ENCODE measurements around the gene ADCY7. TPM values are rescaled to one million over a fixed set of nuclear protein-coding genes. Genes with fewer than 3 reads are reported as not detected.

The ADCY7 gene
- polyA plus RNA-seq, 1 experiment: 13.2 TPM

- no peaks in the 10 kb centered on the region for H3K27me3 ChIP-seq (ENCODE audit: control insufficient read depth, insufficient read depth, low read length)
- no peak overlapping the region for H3K4me3 ChIP-seq (ENCODE audit: low read depth, low read length)
- no peak for DNase-seq (ENCODE audit: low read depth)
- TF ChIP-seq, protein P1, sequence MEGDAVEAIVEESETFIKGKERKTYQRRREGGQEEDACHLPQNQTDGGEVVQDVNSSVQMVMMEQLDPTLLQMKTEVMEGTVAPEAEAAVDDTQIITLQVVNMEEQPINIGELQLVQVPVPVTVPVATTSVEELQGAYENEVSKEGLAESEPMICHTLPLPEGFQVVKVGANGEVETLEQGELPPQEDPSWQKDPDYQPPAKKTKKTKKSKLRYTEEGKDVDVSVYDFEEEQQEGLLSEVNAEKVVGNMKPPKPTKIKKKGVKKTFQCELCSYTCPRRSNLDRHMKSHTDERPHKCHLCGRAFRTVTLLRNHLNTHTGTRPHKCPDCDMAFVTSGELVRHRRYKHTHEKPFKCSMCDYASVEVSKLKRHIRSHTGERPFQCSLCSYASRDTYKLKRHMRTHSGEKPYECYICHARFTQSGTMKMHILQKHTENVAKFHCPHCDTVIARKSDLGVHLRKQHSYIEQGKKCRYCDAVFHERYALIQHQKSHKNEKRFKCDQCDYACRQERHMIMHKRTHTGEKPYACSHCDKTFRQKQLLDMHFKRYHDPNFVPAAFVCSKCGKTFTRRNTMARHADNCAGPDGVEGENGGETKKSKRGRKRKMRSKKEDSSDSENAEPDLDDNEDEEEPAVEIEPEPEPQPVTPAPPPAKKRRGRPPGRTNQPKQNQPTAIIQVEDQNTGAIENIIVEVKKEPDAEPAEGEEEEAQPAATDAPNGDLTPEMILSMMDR (IDR thresholded peaks at IDR 0.05; ENCODE audit: insufficient read depth, low read depth, low read length): no peak
- H3K36me3 ChIP-seq (ENCODE audit: control insufficient read depth, insufficient read depth, low read length): 0 out of 2 replicates have a peak, but pooled peaks cover 1% of the 10 kb centered on the region
- ChIA-PET POLR2A (no interaction called here), CTCF (interaction anchor here (0.6 to 1.8 kb wide), 3 partner anchors 53 to 383 kb away, joined by 3 to 6 read pairs (median 3); partner anchors contain the start of gene BRD7)
These were observed 7.6 kb downstream of the ADCY7 start for GRCh38 chr16:50273888-50274325.

DNA sequence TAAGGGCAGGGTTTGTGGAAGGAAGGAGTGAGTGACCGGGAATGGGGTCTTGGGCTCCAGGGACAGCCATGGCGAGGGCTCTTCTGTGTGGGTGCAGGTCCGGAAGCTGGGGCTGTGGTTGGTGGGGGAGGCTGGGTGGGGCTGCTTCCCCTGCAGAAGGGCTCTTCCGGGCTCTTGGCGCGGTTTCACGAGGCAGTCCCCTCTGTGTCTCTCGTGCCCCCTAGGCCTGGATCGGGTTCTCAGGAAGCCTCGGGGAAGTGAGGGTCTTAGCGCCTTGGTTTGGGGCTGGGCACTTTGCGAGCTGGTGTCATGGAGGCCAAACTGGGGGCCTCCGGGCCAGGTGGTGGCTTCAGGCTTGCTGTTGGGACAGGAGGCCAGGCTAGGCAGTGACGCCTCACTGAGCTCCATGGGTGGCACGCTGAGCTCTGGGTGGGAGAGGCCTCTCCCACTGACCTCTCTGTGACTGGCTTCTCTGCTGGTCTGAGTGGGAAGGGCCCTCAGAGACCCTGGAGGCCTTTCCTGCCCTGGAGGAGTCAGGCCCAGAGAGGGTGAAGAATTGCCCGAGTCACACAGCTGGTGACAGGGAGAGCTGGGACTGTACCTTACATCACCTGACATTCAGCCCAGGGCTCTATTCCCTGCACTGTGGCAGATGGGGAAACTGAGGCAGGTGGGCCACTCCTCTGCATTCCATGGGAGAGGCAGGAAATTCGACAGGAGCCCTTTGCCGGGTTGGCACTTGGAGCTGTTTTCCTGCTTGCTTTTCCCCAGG is 8.2 kb downstream of the ADCY7 start:
- ChIA-PET POLR2A (no interaction called here), CTCF (interaction anchor here (0.6 to 1.8 kb wide), 3 partner anchors 52 to 383 kb away, joined by 3 to 6 read pairs (median 3); partner anchors contain the start of gene BRD7)
- H3K4me3 ChIP-seq (ENCODE audit: low read depth, low read length): no peak overlapping the region

GRCh38 chr16:50275098-50275415 is 8.7 kb downstream of the ADCY7 start:
- TF ChIP-seq, protein P1 (IDR thresholded peaks at IDR 0.05; ENCODE audit: insufficient read depth, low read depth, low read length): no peak
- DNase-seq (ENCODE audit: low read depth): no peak
- Histone ChIP-seq H3K27me3 (ENCODE audit: control insufficient read depth, insufficient read depth, low read length) (no peaks in the 10 kb centered on the region), H3K4me3 (ENCODE audit: low read depth, low read length) (no peak overlapping the region), H3K36me3 (ENCODE audit: control insufficient read depth, insufficient read depth, low read length) (0 out of 2 replicates have a peak, but pooled peaks cover 1% of the 10 kb centered on the region)
- ChIA-PET CTCF (interaction anchor here (0.9 kb wide), 1 partner anchor 382 kb away, joined by 3 read pairs; no protein-coding TSS in a partner anchor), POLR2A (no interaction called here)

More for the DNA sequence above, 8.2 kb downstream of the ADCY7 start:
- 0 out of 2 replicates have a peak, but pooled peaks cover 1% of the 10 kb centered on the region for H3K36me3 ChIP-seq (ENCODE audit: control insufficient read depth, insufficient read depth, low read length)
- DNase-seq (ENCODE audit: low read depth): no peak
- H3K27me3 ChIP-seq (ENCODE audit: control insufficient read depth, insufficient read depth, low read length): no peaks in the 10 kb centered on the region
- TF ChIP-seq, protein P1 (IDR thresholded peaks at IDR 0.05; ENCODE audit: insufficient read depth, low read depth, low read length): no peak

DNA sequence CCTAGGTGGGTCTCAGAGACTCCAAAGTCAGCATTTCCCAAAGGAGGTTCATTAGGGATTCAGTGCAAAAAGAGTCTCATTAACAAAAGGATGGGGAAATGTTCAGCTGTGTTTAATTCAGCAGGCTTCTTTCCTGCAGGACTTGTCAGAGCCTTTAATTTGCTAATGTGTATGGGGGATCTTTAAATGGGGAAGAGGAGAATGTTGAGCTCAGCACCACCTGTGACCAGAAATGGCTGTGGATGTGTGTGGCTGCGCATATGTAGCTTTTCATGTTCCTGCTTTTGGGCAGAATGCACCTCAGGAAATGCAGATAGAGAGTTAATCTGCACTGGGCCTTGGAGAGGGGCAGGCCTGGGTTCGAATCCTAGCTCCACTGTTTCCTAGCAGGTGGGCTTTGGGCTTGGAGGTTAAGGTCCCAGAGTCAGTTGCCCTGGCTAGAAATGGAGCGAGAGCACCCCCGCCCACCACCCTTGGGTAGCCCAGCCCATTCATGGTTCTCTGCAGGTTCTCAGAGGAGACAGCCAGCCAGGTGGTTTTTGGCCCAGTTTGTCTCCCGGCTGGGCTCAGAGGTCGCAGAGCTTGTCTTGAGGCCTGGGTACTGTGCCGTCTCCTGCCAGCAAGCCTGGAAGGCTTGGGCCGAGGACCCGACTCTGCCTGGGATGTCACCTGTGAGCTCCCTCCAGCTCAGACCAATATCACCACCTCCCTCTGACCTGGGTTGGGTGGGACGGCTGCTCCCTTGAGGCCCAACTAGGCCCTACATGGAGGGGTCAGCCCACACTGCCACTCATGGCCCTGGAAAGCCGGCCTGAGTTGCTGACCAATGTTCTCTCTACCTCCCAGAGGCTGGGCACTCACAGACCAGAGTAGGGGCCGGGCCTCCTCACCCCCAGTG is 9.3 kb downstream of the ADCY7 start:
- POLR2A ChIA-PET: no interaction called here
- Histone ChIP-seq H3K27me3 (ENCODE audit: control insufficient read depth, insufficient read depth, low read length) (no peaks in the 10 kb centered on the region), H3K4me3 (ENCODE audit: low read depth, low read length) (no peak overlapping the region), H3K36me3 (ENCODE audit: control insufficient read depth, insufficient read depth, low read length) (0 out of 2 replicates have a peak, but pooled peaks cover 1% of the 10 kb centered on the region)
- TF ChIP-seq, protein P1 (IDR thresholded peaks at IDR 0.05; ENCODE audit: insufficient read depth, low read depth, low read length): no peak
- no peak for DNase-seq (ENCODE audit: low read depth)
- CTCF ChIA-PET: no interaction called here

- DNase-seq (ENCODE audit: low read depth): no peak
- Histone ChIP-seq H3K4me3 (ENCODE audit: low read depth, low read length) (no peak overlapping the region), H3K36me3 (ENCODE audit: control insufficient read depth, insufficient read depth, low read length) (0 out of 2 replicates have a peak, but pooled peaks cover 1% of the 10 kb centered on the region), H3K27me3 (ENCODE audit: control insufficient read depth, insufficient read depth, low read length) (no peaks in the 10 kb centered on the region)
- ChIA-PET CTCF (no interaction called here), POLR2A (no interaction called here)
- TF ChIP-seq, protein P1 (IDR thresholded peaks at IDR 0.05; ENCODE audit: insufficient read depth, low read depth, low read length): no peak
These were observed 9.9 kb downstream of the ADCY7 start for GRCh38 chr16:50276326-50276640.

All from BJ (cell line).